HL-60 (cell line): ENCODE measurements around the gene MCUB.

Experiments used
- CTCF ChIP-seq: IDR thresholded peaks from one replicate; pipeline ENCODE4 v1.5.1; 2011; ENCODE audit warnings: low read length, control low read depth, inconsistent platforms; ENCODE audit not compliant: insufficient read depth
- GABPA ChIP-seq: IDR thresholded peaks from 2 replicates; pipeline ENCODE4 v1.6.1; 2012; ENCODE audit warnings: low read depth
- POLR2AphosphoS5 ChIP-seq: IDR thresholded peaks from 2 replicates; pipeline ENCODE4 v1.6.1; 2012; ENCODE audit warnings: low read depth
- REST ChIP-seq: IDR thresholded peaks from 2 replicates; pipeline ENCODE4 v1.6.1; 2012; ENCODE audit warnings: low read depth; ENCODE audit not compliant: insufficient replicate concordance

DNA sequence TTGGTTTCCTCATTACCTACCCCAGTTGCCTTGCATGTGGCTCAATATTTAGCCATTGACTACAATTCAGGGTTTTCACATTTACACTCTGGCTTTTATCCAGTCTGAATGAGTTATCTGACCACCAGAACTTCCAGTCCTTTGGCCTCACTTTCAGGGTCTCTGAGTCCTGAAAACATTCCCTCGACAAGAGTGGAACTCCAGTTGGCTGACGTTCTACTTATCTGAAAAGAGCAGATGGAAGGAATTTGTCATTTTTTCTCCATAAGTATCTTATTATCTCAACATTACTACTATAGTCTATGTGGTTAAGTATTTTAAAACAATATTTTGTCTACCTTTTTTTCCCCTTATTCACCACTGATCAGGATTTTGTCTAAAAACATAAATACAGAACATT, 148.4 kb downstream of the MCUB start:
- TF ChIP-seq CTCF (no peak), REST (no peak), POLR2AphosphoS5 (no peak), GABPA (no peak)
